Measurements from ENCODE around the gene NELL2.

GRCh38 chr12:44837114-44837755 lies 38.9 kb downstream of the NELL2 start:
- TF ChIP-seq TAF1 (IDR thresholded peaks at IDR 0.05; ENCODE audit: borderline replicate concordance, insufficient read depth, low read length) = no peak
- TF ChIP-seq POLR2AphosphoS5 (IDR thresholded peaks at IDR 0.05; ENCODE audit: low read depth, low read length) = no peak
- TF ChIP-seq SIN3A (IDR thresholded peaks at IDR 0.05; ENCODE audit: borderline replicate concordance, insufficient read depth, low read length) = no peak
- TF ChIP-seq REST (IDR thresholded peaks at IDR 0.05; ENCODE audit: insufficient read depth in 1 of 2, low read depth in 2 of 2, low read length in 2 of 2) = no peak
- TF ChIP-seq FOXP2 (optimal IDR thresholded peaks at IDR 0.05; ENCODE audit: borderline replicate concordance, extremely low read depth, extremely low read length, insufficient read depth) = no peak

All from PFSK-1 (cell line).